Trophoblast cell (in vitro differentiated cells and primary cell): Measurements from ENCODE around the gene E2F2.

Experiments used
- DNase-seq, 2 donors: peaks; one replicate each; pipeline ENCODE4 v3.0.0-alpha.2; 2016
- H2AFZ ChIP-seq: 2 replicates; pipeline ENCODE4 v1.6.1; 2013; ENCODE audit warnings: low read length, moderate library complexity, mild to moderate bottlenecking; ENCODE audit not compliant: insufficient read depth, poor library complexity
- H2AK5ac ChIP-seq: 2 replicates; pipeline ENCODE4 v1.6.1; 2013; ENCODE audit warnings: mild to moderate bottlenecking, low read length
- H2BK120ac ChIP-seq: 2 replicates; pipeline ENCODE4 v1.6.1; 2013; ENCODE audit warnings: low read length, mild to moderate bottlenecking, moderate library complexity; ENCODE audit not compliant: insufficient read depth, poor library complexity
- H2BK12ac ChIP-seq: 2 replicates; pipeline ENCODE4 v1.6.1; 2013; ENCODE audit warnings: mild to moderate bottlenecking, low read length, moderate library complexity
- H2BK5ac ChIP-seq: 2 replicates; pipeline ENCODE4 v1.6.1; 2013; ENCODE audit warnings: low read length, low read depth, moderate library complexity, mild to moderate bottlenecking; ENCODE audit not compliant: poor library complexity
- H3K14ac ChIP-seq: 2 replicates; pipeline ENCODE4 v1.6.1; 2013; ENCODE audit warnings: mild to moderate bottlenecking, low read length
- H3K18ac ChIP-seq: 2 replicates; pipeline ENCODE4 v1.6.1; 2013; ENCODE audit warnings: mild to moderate bottlenecking, low read length
- H3K23ac ChIP-seq: 2 replicates; pipeline ENCODE4 v1.6.1; 2013; ENCODE audit warnings: low read length
- H3K27ac ChIP-seq: 2 replicates; pipeline ENCODE4 v1.5.1; 2013; ENCODE audit warnings: low read depth, mild to moderate bottlenecking, inconsistent platforms, low read length, moderate library complexity
- H3K27me3 ChIP-seq: 2 replicates; pipeline ENCODE4 v1.6.1; 2013; ENCODE audit warnings: inconsistent platforms, mild to moderate bottlenecking, low read length, moderate library complexity; ENCODE audit not compliant: insufficient read depth
- H3K36me3 ChIP-seq, 2 experiments: 1 replicate in 1 of 2; 2 replicates in 1 of 2; pipeline ENCODE4 v1.6.1; 2013; ENCODE audit warnings: low read length in 2 of 2, mild to moderate bottlenecking in 2 of 2, moderate library complexity in 1 of 2; ENCODE audit not compliant: insufficient read depth in 2 of 2, control insufficient read depth in 1 of 2
- H3K4ac ChIP-seq: 2 replicates; pipeline ENCODE4 v1.6.1; 2013; ENCODE audit warnings: low read depth, mild to moderate bottlenecking, low read length, moderate library complexity
- H3K4me1 ChIP-seq, 2 experiments: 1 replicate in 1 of 2; 2 replicates in 1 of 2; pipeline ENCODE4 v1.6.1; 2013; ENCODE audit warnings: low read length in 2 of 2, mild to moderate bottlenecking in 2 of 2, moderate library complexity in 1 of 2; ENCODE audit not compliant: insufficient read depth in 2 of 2, control insufficient read depth in 1 of 2
- H3K4me2 ChIP-seq: 2 replicates; pipeline ENCODE4 v1.6.1; 2013; ENCODE audit warnings: inconsistent platforms, mild to moderate bottlenecking, low read length, moderate library complexity
- H3K4me3 ChIP-seq: 2 replicates; pipeline ENCODE4 v1.5.1; 2013; ENCODE audit warnings: mild to moderate bottlenecking, low read depth, low read length, inconsistent platforms
- H3K79me1 ChIP-seq: one replicate; pipeline ENCODE4 v1.6.1; 2013; ENCODE audit warnings: low read length
- H3K79me2 ChIP-seq: 2 replicates; pipeline ENCODE4 v1.6.1; 2013; ENCODE audit warnings: low read length, mild to moderate bottlenecking; ENCODE audit not compliant: control insufficient read depth, insufficient read depth, poor library complexity
- H3K9ac ChIP-seq: 2 replicates; pipeline ENCODE4 v1.6.1; 2013; ENCODE audit warnings: mild to moderate bottlenecking, low read length
- H3K9me3 ChIP-seq: 2 replicates; pipeline ENCODE4 v1.6.1; 2013; ENCODE audit warnings: low read depth, mild to moderate bottlenecking, control low read depth, inconsistent platforms, low read length; ENCODE audit not compliant: insufficient read depth
- H4K12ac ChIP-seq: 2 replicates; pipeline ENCODE4 v1.6.1; 2013; ENCODE audit warnings: low read depth, mild to moderate bottlenecking, low read length, moderate library complexity
- H4K8ac ChIP-seq: 2 replicates; pipeline ENCODE4 v1.6.1; 2013; ENCODE audit warnings: low read depth, mild to moderate bottlenecking, low read length, moderate library complexity
- H4K91ac ChIP-seq: one replicate; pipeline ENCODE4 v1.6.1; 2013; ENCODE audit warnings: low read depth, mild to moderate bottlenecking, low read length, moderate library complexity
- WGBS: extraction: QIAGEN DNeasy Blood & Tissue Kit; methylation state at CpG from one replicate; pipeline ENCODE4 v1.1.7; 2013; ENCODE audit warnings: missing lambda C conversion rate; ENCODE audit not compliant: insufficient read length, insufficient coverage; ENCODE audit errors: extremely low coverage; 5-methylcytosine and 5-hydroxymethylcytosine counted together

Gene E2F2

GRCh38 chr1:23483321-23484252, 47.4 kb downstream of the E2F2 start, which contains the start of gene ASAP3:
Gene ASAP3, minus strand, starts transcription at chr1:23484179. Its CDS starts 46 bp downstream, at chr1:23484133.
- H2AFZ ChIP-seq, result peak within 1 kb of the TSS; percentile 91
- peak within 1 kb of the TSS; percentile 78 for H3K4me2 ChIP-seq
- H2BK120ac ChIP-seq, result no peak within 1 kb of the TSS
- DNase-seq, result peak; percentile 43 to 57
- peak within 1 kb of the TSS; percentile 17 for H3K4ac ChIP-seq
- no peak within 1 kb of the TSS for H2BK5ac ChIP-seq
- peaks cover 3 to 13% of the 10 kb centered on the region in 2 experiments for H3K4me1 ChIP-seq
- H4K12ac ChIP-seq, result no peak within 1 kb of the TSS
- H2BK12ac ChIP-seq, result no peak within 1 kb of the TSS
- H3K27ac ChIP-seq, result peak within 1 kb of the TSS; percentile 29
- peaks cover 2% of the 10 kb centered on the region for H3K79me1 ChIP-seq
- H4K8ac ChIP-seq, result peak within 1 kb of the TSS; percentile 62
- H3K9ac ChIP-seq, result peak within 1 kb of the TSS; percentile 74
- no peaks in the 10 kb centered on the region for H3K36me3 ChIP-seq
- no CpG with 5 or more reads among the region's 84 CpGs for WGBS
- peak within 1 kb of the TSS; percentile 16 for H4K91ac ChIP-seq
- H3K18ac ChIP-seq, result peak within 1 kb of the TSS; percentile 50
- peaks cover 3% of the 10 kb centered on the region for H3K79me2 ChIP-seq
- no peaks in the 10 kb centered on the region for H3K27me3 ChIP-seq
- no peak within 1 kb of the TSS for H3K23ac ChIP-seq
- no peaks in the 10 kb centered on the region for H3K9me3 ChIP-seq
- peak within 1 kb of the TSS; percentile 92 for H3K4me3 ChIP-seq
- peak within 1 kb of the TSS; percentile 63 for H3K14ac ChIP-seq
- no peak within 1 kb of the TSS for H2AK5ac ChIP-seq

- Histone ChIP-seq H3K18ac (no peak overlapping the region), H3K27me3 (no peaks in the 10 kb centered on the region), H3K14ac (no peak overlapping the region), H3K4me2 (no peak overlapping the region), H4K12ac (no peak overlapping the region), H3K9me3 (no peaks in the 10 kb centered on the region), H3K4me1 (peaks cover 3 to 18% of the 10 kb centered on the region in 2 experiments), H2BK120ac (no peak overlapping the region), H3K4me3 (no peak overlapping the region), H3K9ac (no peak overlapping the region), H2BK12ac (no peak overlapping the region), H2AK5ac (no peak overlapping the region), H3K36me3 (no peaks in the 10 kb centered on the region), H3K27ac (no peak overlapping the region), H3K23ac (no peak overlapping the region), H2BK5ac (no peak overlapping the region), H3K79me2 (peaks cover 3% of the 10 kb centered on the region), H3K79me1 (peaks cover 2% of the 10 kb centered on the region), H4K8ac (no peak overlapping the region), H4K91ac (no peak overlapping the region), H3K4ac (no peak overlapping the region), H2AFZ (no peak overlapping the region)
- DNase-seq, result no peak
- no CpG with 5 or more reads among the region's 6 CpGs for WGBS
These were observed 49.1 kb downstream of the E2F2 start for GRCh38 chr1:23481904-23482303.

- Histone ChIP-seq H3K4me3 (no peak overlapping the region), H2BK5ac (no peak overlapping the region), H3K9me3 (no peaks in the 10 kb centered on the region), H3K4me2 (no peak overlapping the region), H3K79me2 (peaks cover 3% of the 10 kb centered on the region), H2BK120ac (no peak overlapping the region), H4K12ac (no peak overlapping the region), H2AK5ac (no peak overlapping the region), H3K23ac (no peak overlapping the region), H2AFZ (no peak overlapping the region), H4K8ac (no peak overlapping the region), H3K27me3 (no peaks in the 10 kb centered on the region), H3K36me3 (no peaks in the 10 kb centered on the region), H3K4ac (no peak overlapping the region), H3K79me1 (peaks cover 2% of the 10 kb centered on the region), H4K91ac (no peak overlapping the region), H2BK12ac (no peak overlapping the region), H3K14ac (no peak overlapping the region), H3K4me1 (peaks cover 3 to 18% of the 10 kb centered on the region in 2 experiments), H3K9ac (no peak overlapping the region), H3K18ac (no peak overlapping the region), H3K27ac (no peak overlapping the region)
- WGBS, result no CpG with 5 or more reads among the region's 7 CpGs
- no peak for DNase-seq
These were observed 49.9 kb downstream of the E2F2 start for GRCh38 chr1:23481026-23481597.

- H3K23ac ChIP-seq, result no peak overlapping the region
- no CpG with 5 or more reads among the region's 4 CpGs for WGBS
- H2AFZ ChIP-seq, result no peak overlapping the region
These were observed 50.6 kb downstream of the E2F2 start for GRCh38 chr1:23480187-23481025.

More at GRCh38 chr1:23480187-23481025, 50.6 kb downstream of the E2F2 start:
- no peak overlapping the region for H3K14ac ChIP-seq
- H4K91ac ChIP-seq, result no peak overlapping the region
- H3K18ac ChIP-seq, result no peak overlapping the region
- H3K27ac ChIP-seq, result no peak overlapping the region
- H3K9me3 ChIP-seq, result no peaks in the 10 kb centered on the region
- no peak overlapping the region for H3K4me2 ChIP-seq
- no peak overlapping the region for H4K12ac ChIP-seq
- no peak overlapping the region for H2AK5ac ChIP-seq
- no peak overlapping the region for H2BK5ac ChIP-seq
- H3K79me1 ChIP-seq, result peaks cover 2% of the 10 kb centered on the region
- peaks cover 3% of the 10 kb centered on the region for H3K79me2 ChIP-seq
- H3K4me3 ChIP-seq, result no peak overlapping the region
- H3K36me3 ChIP-seq, result no peaks in the 10 kb centered on the region
- no peak for DNase-seq
- H3K4me1 ChIP-seq, result peaks cover 3 to 20% of the 10 kb centered on the region in 2 experiments
- no peak overlapping the region for H2BK12ac ChIP-seq
- no peak overlapping the region for H4K8ac ChIP-seq
- H3K9ac ChIP-seq, result no peak overlapping the region
- no peak overlapping the region for H2BK120ac ChIP-seq
- H3K4ac ChIP-seq, result no peak overlapping the region
- no peaks in the 10 kb centered on the region for H3K27me3 ChIP-seq
